B cell (primary cell): ENCODE measurements around the gene PAH. TPM values are rescaled to one million over a fixed set of nuclear protein-coding genes. Genes with fewer than 3 reads are reported as not detected.
A peak's percentile ranks its signal among the peaks of the same experiment; 100 is the strongest.

Experiments used
- ATAC-seq: fragments of 200-7000 bp; cut with Tn5 transposase; one replicate; pipeline ENCODE4 v1.10.0; 2021; ENCODE audit warnings: low read depth, mild to moderate bottlenecking, moderate number of reproducible peaks, moderate library complexity
- CTCF ChIA-PET: fragments of 350-600 bp; sonication (Branson Sonifier 250); formaldehyde crosslinking; loops from one replicate; lab custom pipeline; 2021; ENCODE audit warnings: antibody characterized with exemption, inconsistent platforms; lab: Charles Lee
- POLR2A ChIA-PET: fragments of 350-600 bp; sonication (Branson Sonifier 250); formaldehyde crosslinking; loops from one replicate; lab custom pipeline; 2021; ENCODE audit warnings: antibody characterized with exemption; lab: Charles Lee
- DNase-seq: peaks from one replicate; pipeline ENCODE4 v3.0.0; 2013
- H2AFZ ChIP-seq: 2 replicates; pipeline ENCODE4 v1.6.1; 2012; ENCODE audit warnings: mild to moderate bottlenecking, low read depth, low read length; ENCODE audit not compliant: insufficient read depth, poor library complexity, severe bottlenecking
- H3K27ac ChIP-seq, 2 donors: 1 replicate in 1 of 2; 2 replicates in 1 of 2; pipeline ENCODE4 v1.5.1; 2012 to 2013; ENCODE audit warnings: low read length in 2 of 2, mild to moderate bottlenecking in 2 of 2, moderate library complexity in 1 of 2
- H3K27me3 ChIP-seq, 4 experiments: fragments of 200-600 bp in 1 of 4; sonication (generic) in 1 of 4; replicated peaks in 1 of 4; 1 replicate in 2 of 4; 2 replicates in 2 of 4; pipeline versions ENCODE4 v1.6.1 to v1.7.0; 2013 to 2016; ENCODE audit warnings: low read length in 3 of 4, mild to moderate bottlenecking in 2 of 4, mixed read lengths in 1 of 4, moderate library complexity in 1 of 4; ENCODE audit not compliant: insufficient read depth in 4 of 4, control insufficient read depth in 3 of 4; ENCODE audit errors: control extremely low read depth in 1 of 4
- H3K36me3 ChIP-seq, 2 experiments: replicated peaks in 1 of 2; 1 replicate in 1 of 2; 2 replicates in 1 of 2; pipeline versions ENCODE4 v1.6.1 to v1.7.1; 2013; ENCODE audit warnings: low read length in 1 of 2; ENCODE audit not compliant: insufficient read depth in 2 of 2, control insufficient read depth in 1 of 2; ENCODE audit errors: control extremely low read depth in 1 of 2, extremely low read depth in 1 of 2
- H3K4me1 ChIP-seq, 2 donors: fragments of 200-600 bp in 1 of 2; sonication (generic) in 1 of 2; 1 replicate in 1 of 2; 2 replicates in 1 of 2; pipeline versions ENCODE4 v1.5.1 to v1.6.1; 2013 to 2017; ENCODE audit warnings: low read length in 2 of 2; ENCODE audit not compliant: control insufficient read depth in 2 of 2, insufficient read depth in 2 of 2
- H3K4me2 ChIP-seq: replicated peaks from 2 replicates; pipeline ENCODE3; 2012; ENCODE audit warnings: mild to moderate bottlenecking, low read depth, low read length; ENCODE audit not compliant: poor library complexity, severe bottlenecking
- H3K4me3 ChIP-seq, 5 experiments: fragments of 200-600 bp in 1 of 5; sonication (generic) in 1 of 5; 1 replicate in 3 of 5; 2 replicates in 2 of 5; pipeline versions ENCODE4 v1.5.1 to v1.7.0; 2011 to 2016; ENCODE audit warnings: low read length in 4 of 5, mild to moderate bottlenecking in 4 of 5, low read depth in 2 of 5, control low read depth in 1 of 5, moderate library complexity in 1 of 5; ENCODE audit not compliant: insufficient read depth in 1 of 5; ENCODE audit errors: control extremely low read depth in 1 of 5, extremely low read depth in 1 of 5
- H3K79me2 ChIP-seq: fragments of 200-600 bp; sonication (generic); one replicate; pipeline ENCODE4 v1.6.0; 2016; ENCODE audit warnings: low read length; ENCODE audit not compliant: control insufficient read depth, insufficient read depth
- H3K9ac ChIP-seq: fragments of 200-600 bp; sonication (generic); 2 replicates; pipeline ENCODE4 v1.6.1; 2017; ENCODE audit warnings: mild to moderate bottlenecking, low read length, moderate library complexity
- H3K9me3 ChIP-seq, 3 donors: one replicate each; pipeline versions ENCODE4 v1.6.1 to v1.7.1; 2013; ENCODE audit warnings: low read length in 2 of 3; ENCODE audit not compliant: control insufficient read depth in 2 of 3, insufficient read depth in 1 of 3; ENCODE audit errors: control extremely low read depth in 1 of 3
- H4K20me1 ChIP-seq: 2 replicates; pipeline ENCODE4 v1.6.0; 2012; ENCODE audit warnings: mild to moderate bottlenecking, low read length; ENCODE audit not compliant: insufficient read depth, control insufficient read depth, poor library complexity, severe bottlenecking
- H3K27ac Mint-ChIP-seq: one replicate; pipeline ENCODE4 v1.8.0; 2021; ENCODE audit warnings: mixed read lengths
- H3K27me3 Mint-ChIP-seq: one replicate; pipeline ENCODE4 v1.8.0; 2021; ENCODE audit warnings: mixed read lengths
- H3K4me1 Mint-ChIP-seq: one replicate; pipeline ENCODE4 v1.8.0; 2021; ENCODE audit warnings: mixed read lengths
- H3K4me3 Mint-ChIP-seq: one replicate; pipeline ENCODE4 v1.8.0; 2021; ENCODE audit warnings: mixed read lengths
- H3K9me3 Mint-ChIP-seq: one replicate; pipeline ENCODE4 v1.8.0; 2022; ENCODE audit warnings: mixed read lengths; ENCODE audit not compliant: insufficient read depth
- EZH2 ChIP-seq: IDR thresholded peaks from 2 replicates; pipeline ENCODE4 v1.6.1; 2012; ENCODE audit warnings: borderline replicate concordance, low read depth, mild to moderate bottlenecking, moderate library complexity, low read length; ENCODE audit not compliant: insufficient read depth, poor library complexity, severe bottlenecking
- WGBS: methylation state at CpG from one replicate; pipeline ENCODE4 v1.1.5; 2013; ENCODE audit warnings: missing lambda C conversion rate; ENCODE audit not compliant: insufficient coverage; 5-methylcytosine and 5-hydroxymethylcytosine counted together
- intact Hi-C: fragments of 100-400 bp; cut with micrococcal nuclease; formaldehyde crosslinking; loops from one replicate; pipeline ENCODE4 v1.10.0; 2022
- polyA plus RNA-seq: library from polyadenylated mRNA; depleted of rRNA; stranded (reverse); fragments of >200 nt; gene quantifications from 2 replicates; pipeline ENCODE4 v1.2.3, GENCODE V29; 2012
- total RNA-seq, 2 donors: library from RNA; stranded (reverse); fragments of 120-200 nt in 1 of 2; gene quantifications; 1 replicate in 1 of 2; 2 replicates in 1 of 2; pipeline versions ENCODE4 v1.2.3 to v1.2.4, GENCODE V29; 2013 to 2022
- TF ChIP-seq, protein P1 (sequence below): fragments of 200-600 bp; IDR thresholded peaks from one replicate; pipeline ENCODE4 v1.8.0; 2022; ENCODE audit warnings: antibody characterized with exemption, mild to moderate bottlenecking

Gene PAH
- total and polyA plus RNA-seq, 2 donors (not counting 1 experiment from before 2014, with no cell fraction given), result 0.25 TPM; not detected in 1

DNA sequence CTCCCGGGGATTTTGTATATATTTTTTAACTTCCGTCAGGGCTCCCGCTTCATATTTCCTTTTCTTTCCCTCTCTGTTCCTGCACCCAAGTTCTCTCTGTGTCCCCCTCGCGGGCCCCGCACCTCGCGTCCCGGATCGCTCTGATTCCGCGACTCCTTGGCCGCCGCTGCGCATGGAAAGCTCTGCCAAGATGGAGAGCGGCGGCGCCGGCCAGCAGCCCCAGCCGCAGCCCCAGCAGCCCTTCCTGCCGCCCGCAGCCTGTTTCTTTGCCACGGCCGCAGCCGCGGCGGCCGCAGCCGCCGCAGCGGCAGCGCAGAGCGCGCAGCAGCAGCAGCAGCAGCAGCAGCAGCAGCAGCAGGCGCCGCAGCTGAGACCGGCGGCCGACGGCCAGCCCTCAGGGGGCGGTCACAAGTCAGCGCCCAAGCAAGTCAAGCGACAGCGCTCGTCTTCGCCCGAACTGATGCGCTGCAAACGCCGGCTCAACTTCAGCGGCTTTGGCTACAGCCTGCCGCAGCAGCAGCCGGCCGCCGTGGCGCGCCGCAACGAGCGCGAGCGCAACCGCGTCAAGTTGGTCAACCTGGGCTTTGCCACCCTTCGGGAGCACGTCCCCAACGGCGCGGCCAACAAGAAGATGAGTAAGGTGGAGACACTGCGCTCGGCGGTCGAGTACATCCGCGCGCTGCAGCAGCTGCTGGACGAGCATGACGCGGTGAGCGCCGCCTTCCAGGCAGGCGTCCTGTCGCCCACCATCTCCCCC lies 41.2 kb upstream of the PAH start:
- Histone ChIP-seq H3K79me2 (no peaks in the 10 kb centered on the region), H3K27ac (no peak overlapping the region), H3K9me3 (peaks cover 1 to 28% (median 5%) of the 10 kb centered on the region in 3 donors), H3K36me3 (no peaks in the 10 kb centered on the region), H2AFZ (peak overlapping the region; percentile 69), H3K9ac (peak overlapping the region; percentile 58), H3K27me3 (peaks cover 1 to 93% (median 78%) of the 10 kb centered on the region in 4 experiments), H3K4me3 (peak overlapping the region in 4 of 5 experiments; percentile 21 to 70 (median 50)), H4K20me1 (no peaks in the 10 kb centered on the region), H3K4me1 (peaks cover 36 to 53% of the 10 kb centered on the region in 2 donors), H3K4me2 (peak overlapping the region; percentile 91)
- 3% methylated on average over 83 of the region's 83 CpGs for WGBS
- intact Hi-C loops, result loop anchor here (10.0 kb wide), 1 partner anchor 347 kb away; no protein-coding TSS in a partner anchor
- ATAC-seq (peak; percentile 60), DNase-seq (peak; percentile 71)
- peak overlapping the region; percentile 86 for H3K4me3 Mint-ChIP-seq
- ChIA-PET CTCF (interaction anchor here (0.9 kb wide), 1 partner anchor 537 kb away, joined by 3 read pairs; no protein-coding TSS in a partner anchor), POLR2A (no interaction called here)
- peaks cover 86% of the 10 kb centered on the region for H3K27me3 Mint-ChIP-seq
- peaks cover under 1% of the 10 kb centered on the region for H3K9me3 Mint-ChIP-seq
- peaks cover 38% of the 10 kb centered on the region for H3K4me1 Mint-ChIP-seq
- TF ChIP-seq, protein P1, sequence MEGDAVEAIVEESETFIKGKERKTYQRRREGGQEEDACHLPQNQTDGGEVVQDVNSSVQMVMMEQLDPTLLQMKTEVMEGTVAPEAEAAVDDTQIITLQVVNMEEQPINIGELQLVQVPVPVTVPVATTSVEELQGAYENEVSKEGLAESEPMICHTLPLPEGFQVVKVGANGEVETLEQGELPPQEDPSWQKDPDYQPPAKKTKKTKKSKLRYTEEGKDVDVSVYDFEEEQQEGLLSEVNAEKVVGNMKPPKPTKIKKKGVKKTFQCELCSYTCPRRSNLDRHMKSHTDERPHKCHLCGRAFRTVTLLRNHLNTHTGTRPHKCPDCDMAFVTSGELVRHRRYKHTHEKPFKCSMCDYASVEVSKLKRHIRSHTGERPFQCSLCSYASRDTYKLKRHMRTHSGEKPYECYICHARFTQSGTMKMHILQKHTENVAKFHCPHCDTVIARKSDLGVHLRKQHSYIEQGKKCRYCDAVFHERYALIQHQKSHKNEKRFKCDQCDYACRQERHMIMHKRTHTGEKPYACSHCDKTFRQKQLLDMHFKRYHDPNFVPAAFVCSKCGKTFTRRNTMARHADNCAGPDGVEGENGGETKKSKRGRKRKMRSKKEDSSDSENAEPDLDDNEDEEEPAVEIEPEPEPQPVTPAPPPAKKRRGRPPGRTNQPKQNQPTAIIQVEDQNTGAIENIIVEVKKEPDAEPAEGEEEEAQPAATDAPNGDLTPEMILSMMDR, result no peak
- TF ChIP-seq EZH2, result no peak
- no peak overlapping the region for H3K27ac Mint-ChIP-seq
